ENCODE data around the gene BPTF. TPM values are rescaled to one million over a fixed set of nuclear protein-coding genes. Genes with fewer than 3 reads are reported as not detected.
"Not testable (repeated sequence)": the region's sequence is repeated elsewhere in the genome, so short reads cannot be mapped to it uniquely, and the experiment has no call there.

The BPTF gene
- total and polyA plus RNA-seq, 2 experiments from 2014 or later: 38.1 to 46.3 TPM

DNA sequence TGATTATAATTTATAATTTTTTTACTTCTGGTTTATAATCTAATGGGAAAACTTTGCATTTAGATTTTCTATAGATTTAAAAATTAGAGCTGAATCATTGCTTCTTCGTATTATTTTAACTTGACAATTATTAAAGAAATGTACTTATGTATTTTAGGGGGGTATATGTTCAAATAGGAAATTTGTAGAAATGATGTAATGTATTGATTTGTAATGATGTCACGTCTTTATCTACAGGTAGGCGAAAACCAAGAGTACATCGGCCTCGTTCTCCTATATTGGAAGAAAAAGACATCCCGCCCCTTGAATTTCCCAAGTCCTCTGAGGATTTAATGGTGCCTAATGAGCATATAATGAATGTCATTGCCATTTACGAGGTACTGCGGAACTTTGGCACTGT, 28.4 kb downstream of the BPTF start:
- no peak for DNase-seq (ENCODE audit: low spot score)
- WGBS (ENCODE audit: low lambda C conversion rate, missing lambda C conversion rate): 95% methylated on average over 8 of the region's 8 CpGs
- Histone ChIP-seq H3K4me1 (ENCODE audit: insufficient read depth) (peaks cover 8% of the 10 kb centered on the region), H3K9me3 (ENCODE audit: low read depth) (no peaks in the 10 kb centered on the region), H2AFZ (no peak overlapping the region), H3K36me3 (replicated peaks; ENCODE audit: insufficient read depth, low read depth) (no peaks in the 10 kb centered on the region), H3K9me2 (replicated peaks; ENCODE audit: insufficient read depth) (no peaks in the 10 kb centered on the region), H3K4me3 (no peak overlapping the region), H3K4me2 (no peak overlapping the region), H3K27ac (no peak overlapping the region), H3K79me2 (peaks cover 95% of the 10 kb centered on the region), H3K27me3 (no peaks in the 10 kb centered on the region), H4K20me1 (ENCODE audit: insufficient read depth, poor library complexity, severe bottlenecking) (peaks cover 67% of the 10 kb centered on the region)
- no peak for TF ChIP-seq EZH2phosphoT487 (IDR thresholded peaks at IDR 0.05; ENCODE audit: low read depth, severe bottlenecking, unreplicated experiment)
- TF ChIP-seq EZH2 (IDR thresholded peaks at IDR 0.05; ENCODE audit: borderline replicate concordance): no peak
- TF ChIP-seq, protein P1, sequence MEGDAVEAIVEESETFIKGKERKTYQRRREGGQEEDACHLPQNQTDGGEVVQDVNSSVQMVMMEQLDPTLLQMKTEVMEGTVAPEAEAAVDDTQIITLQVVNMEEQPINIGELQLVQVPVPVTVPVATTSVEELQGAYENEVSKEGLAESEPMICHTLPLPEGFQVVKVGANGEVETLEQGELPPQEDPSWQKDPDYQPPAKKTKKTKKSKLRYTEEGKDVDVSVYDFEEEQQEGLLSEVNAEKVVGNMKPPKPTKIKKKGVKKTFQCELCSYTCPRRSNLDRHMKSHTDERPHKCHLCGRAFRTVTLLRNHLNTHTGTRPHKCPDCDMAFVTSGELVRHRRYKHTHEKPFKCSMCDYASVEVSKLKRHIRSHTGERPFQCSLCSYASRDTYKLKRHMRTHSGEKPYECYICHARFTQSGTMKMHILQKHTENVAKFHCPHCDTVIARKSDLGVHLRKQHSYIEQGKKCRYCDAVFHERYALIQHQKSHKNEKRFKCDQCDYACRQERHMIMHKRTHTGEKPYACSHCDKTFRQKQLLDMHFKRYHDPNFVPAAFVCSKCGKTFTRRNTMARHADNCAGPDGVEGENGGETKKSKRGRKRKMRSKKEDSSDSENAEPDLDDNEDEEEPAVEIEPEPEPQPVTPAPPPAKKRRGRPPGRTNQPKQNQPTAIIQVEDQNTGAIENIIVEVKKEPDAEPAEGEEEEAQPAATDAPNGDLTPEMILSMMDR (IDR thresholded peaks at IDR 0.05; ENCODE audit: poor library complexity): no peak

DNA sequence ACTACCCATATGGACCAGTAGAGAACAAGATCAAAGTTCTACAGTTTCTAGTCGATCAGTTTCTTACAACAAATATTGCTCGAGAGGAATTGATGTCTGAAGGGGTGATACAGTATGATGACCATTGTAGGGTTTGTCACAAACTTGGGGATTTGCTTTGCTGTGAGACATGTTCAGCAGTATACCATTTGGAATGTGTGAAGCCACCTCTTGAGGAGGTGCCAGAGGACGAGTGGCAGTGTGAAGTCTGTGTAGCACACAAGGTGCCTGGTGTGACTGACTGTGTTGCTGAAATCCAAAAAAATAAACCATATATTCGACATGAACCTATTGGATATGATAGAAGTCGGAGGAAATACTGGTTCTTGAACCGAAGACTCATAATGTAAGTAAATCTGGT, 29.1 kb downstream of the BPTF start:
- DNase-seq (ENCODE audit: low spot score): no peak
- H3K4me3 ChIP-seq: no peak overlapping the region
- H3K36me3 ChIP-seq (replicated peaks; ENCODE audit: insufficient read depth, low read depth): no peaks in the 10 kb centered on the region
- H3K9me3 ChIP-seq (ENCODE audit: low read depth): no peaks in the 10 kb centered on the region
- WGBS (ENCODE audit: low lambda C conversion rate, missing lambda C conversion rate): 95% methylated on average over 6 of the region's 6 CpGs
- H4K20me1 ChIP-seq (ENCODE audit: insufficient read depth, poor library complexity, severe bottlenecking): peaks cover 74% of the 10 kb centered on the region
- H3K9me2 ChIP-seq (replicated peaks; ENCODE audit: insufficient read depth): no peaks in the 10 kb centered on the region
- H3K4me2 ChIP-seq: no peak overlapping the region
- no peak overlapping the region for H3K27ac ChIP-seq
- no peak for TF ChIP-seq EZH2 (IDR thresholded peaks at IDR 0.05; ENCODE audit: borderline replicate concordance)
- peaks cover 14% of the 10 kb centered on the region for H3K4me1 ChIP-seq (ENCODE audit: insufficient read depth)
- H3K27me3 ChIP-seq: no peaks in the 10 kb centered on the region
- H3K79me2 ChIP-seq: peaks cover 95% of the 10 kb centered on the region
- H2AFZ ChIP-seq: no peak overlapping the region

DNA sequence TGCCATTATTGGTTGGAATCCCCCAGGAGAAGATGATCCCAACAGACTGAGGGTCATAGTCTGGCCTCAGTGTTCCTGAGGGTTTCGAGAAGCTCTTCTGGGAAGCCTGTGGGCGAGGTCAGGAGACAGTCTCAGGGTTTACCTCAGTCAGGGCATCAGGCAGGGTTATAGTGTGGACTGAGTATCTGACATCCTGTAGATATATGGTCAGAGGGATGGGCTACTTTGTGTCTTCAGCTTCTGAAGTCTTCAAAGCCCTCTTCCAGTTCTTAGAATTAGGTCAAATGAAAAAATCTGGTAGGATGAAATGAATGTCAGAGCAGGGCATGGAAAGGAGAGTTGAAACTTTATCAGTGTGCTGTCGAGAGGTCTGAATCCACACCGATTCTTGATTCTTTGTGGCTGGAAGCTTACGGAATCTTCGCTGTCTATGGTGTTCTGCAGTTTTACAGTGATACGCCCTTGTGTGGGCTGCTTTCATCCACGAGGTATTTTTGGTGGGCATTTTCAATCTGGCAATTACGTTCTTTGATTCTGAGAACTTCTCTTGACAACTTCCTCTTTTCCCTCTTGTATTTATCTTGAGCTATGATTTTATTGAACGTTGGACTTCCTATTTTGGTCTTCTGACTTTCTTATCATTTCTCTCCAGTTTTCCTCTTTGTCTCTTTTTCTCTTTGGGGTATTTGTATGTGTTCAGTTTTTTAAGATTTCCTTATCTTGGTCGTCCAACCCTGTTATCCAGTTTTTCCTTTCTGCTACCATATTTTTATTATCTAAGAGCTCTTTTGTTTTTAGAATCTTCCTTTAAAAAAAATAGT, 30.4 kb downstream of the BPTF start:
- H3K9me3 ChIP-seq (ENCODE audit: low read depth): no peaks in the 10 kb centered on the region
- no peaks in the 10 kb centered on the region for H3K36me3 ChIP-seq (replicated peaks; ENCODE audit: insufficient read depth, low read depth)
- 94% methylated on average over 11 of the region's 11 CpGs for WGBS (ENCODE audit: low lambda C conversion rate, missing lambda C conversion rate)
- no peak overlapping the region for H3K4me3 ChIP-seq
- H4K20me1 ChIP-seq (ENCODE audit: insufficient read depth, poor library complexity, severe bottlenecking): peaks cover 83% of the 10 kb centered on the region
- H3K4me1 ChIP-seq (ENCODE audit: insufficient read depth): peaks cover 18% of the 10 kb centered on the region
- H2AFZ ChIP-seq: no peak overlapping the region
- no peaks in the 10 kb centered on the region for H3K27me3 ChIP-seq
- TF ChIP-seq EZH2 (IDR thresholded peaks at IDR 0.05; ENCODE audit: borderline replicate concordance) (no peak), EZH2phosphoT487 (IDR thresholded peaks at IDR 0.05; ENCODE audit: low read depth, severe bottlenecking, unreplicated experiment) (no peak)
- TF ChIP-seq, protein P1 (IDR thresholded peaks at IDR 0.05; ENCODE audit: poor library complexity): no peak
- DNase-seq (ENCODE audit: low spot score): no peak
- peaks cover 95% of the 10 kb centered on the region for H3K79me2 ChIP-seq
- no peak overlapping the region for H3K27ac ChIP-seq
- H3K4me2 ChIP-seq: no peak overlapping the region
- H3K9me2 ChIP-seq (replicated peaks; ENCODE audit: insufficient read depth): no peaks in the 10 kb centered on the region

DNA sequence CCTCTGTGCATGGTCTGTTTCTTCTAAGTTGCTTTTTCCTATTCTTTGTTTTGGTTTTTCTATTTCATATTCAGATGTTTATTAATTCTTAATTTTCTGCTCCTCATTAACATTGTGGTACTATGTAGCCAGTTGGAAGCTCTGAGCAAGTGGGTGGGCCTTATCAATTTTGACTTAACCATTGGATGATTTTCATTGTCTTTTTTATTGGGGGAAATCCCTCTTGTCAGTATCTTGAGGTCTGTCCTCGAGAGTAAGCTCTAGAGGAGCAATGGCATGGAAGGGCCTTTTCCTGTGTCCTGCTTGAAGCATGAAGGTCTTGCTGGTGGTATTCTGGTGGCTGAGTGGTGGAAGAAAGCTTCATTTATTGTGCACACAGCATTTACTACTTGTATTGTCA, 31.1 kb downstream of the BPTF start:
- 69% methylated on average over 1 of the region's 1 CpG for WGBS (ENCODE audit: low lambda C conversion rate, missing lambda C conversion rate)
- H4K20me1 ChIP-seq (ENCODE audit: insufficient read depth, poor library complexity, severe bottlenecking): peaks cover 84% of the 10 kb centered on the region

More for the DNA sequence above, 31.1 kb downstream of the BPTF start:
- H2AFZ ChIP-seq; DNase-seq (ENCODE audit: low spot score); H3K9me2 ChIP-seq (replicated peaks; ENCODE audit: insufficient read depth); H3K27me3 ChIP-seq; H3K36me3 ChIP-seq (replicated peaks; ENCODE audit: insufficient read depth, low read depth); H3K27ac ChIP-seq; H3K4me3 ChIP-seq; H3K4me2 ChIP-seq; H3K9me3 ChIP-seq (ENCODE audit: low read depth): not testable (repeated sequence)
- peaks cover 13% of the 10 kb centered on the region for H3K4me1 ChIP-seq (ENCODE audit: insufficient read depth)
- peaks cover 97% of the 10 kb centered on the region for H3K79me2 ChIP-seq
